ENCODE results near the gene CLDN17.

Gene CLDN17

GRCh38 chr21:30200000-30200399, 33.4 kb upstream of the CLDN17 start:
- TF ChIP-seq CTCF (IDR thresholded peaks at IDR 0.05; ENCODE audit: low read depth, low read length, missing control alignments), result no peak
- DNase-seq (ENCODE audit: extremely low read depth, low read depth), result no peak
- H3K4me3 ChIP-seq (replicated peaks; ENCODE audit: low read depth, low read length), result no peak overlapping the region

DNA sequence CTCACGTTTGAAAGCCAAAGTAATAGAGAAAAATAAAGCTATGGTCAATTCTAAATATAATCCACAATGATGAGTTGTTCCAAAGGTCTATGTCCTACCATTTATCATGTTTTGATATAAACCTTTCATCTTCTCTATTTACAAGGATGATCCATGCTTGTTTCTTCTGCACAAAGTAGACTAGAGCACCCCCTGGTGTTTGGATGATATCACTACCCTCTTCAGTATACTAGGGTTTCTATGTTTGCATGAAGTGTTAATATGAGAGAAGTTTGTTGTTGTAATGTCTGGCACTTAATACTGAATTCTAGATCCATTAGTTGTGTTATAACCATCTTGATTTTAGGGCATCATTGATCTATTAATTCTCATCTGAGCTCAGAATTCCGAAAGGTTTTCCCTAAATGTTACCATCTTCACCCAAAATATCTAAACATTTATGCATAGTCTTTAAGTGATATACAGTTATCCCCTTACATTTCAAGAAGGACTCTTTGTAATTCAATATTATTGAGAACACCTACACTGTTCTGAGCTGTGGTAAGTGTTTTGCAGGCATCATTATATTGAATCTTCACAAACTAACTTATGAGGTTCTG, 28.2 kb upstream of the CLDN17 start:
- DNase-seq (ENCODE audit: extremely low read depth, low read depth), result no peak
- peak; percentile 59 for TF ChIP-seq CTCF (IDR thresholded peaks at IDR 0.05; ENCODE audit: low read depth, low read length, missing control alignments)
- H3K4me3 ChIP-seq (replicated peaks; ENCODE audit: low read depth, low read length), result no peak overlapping the region

DNA sequence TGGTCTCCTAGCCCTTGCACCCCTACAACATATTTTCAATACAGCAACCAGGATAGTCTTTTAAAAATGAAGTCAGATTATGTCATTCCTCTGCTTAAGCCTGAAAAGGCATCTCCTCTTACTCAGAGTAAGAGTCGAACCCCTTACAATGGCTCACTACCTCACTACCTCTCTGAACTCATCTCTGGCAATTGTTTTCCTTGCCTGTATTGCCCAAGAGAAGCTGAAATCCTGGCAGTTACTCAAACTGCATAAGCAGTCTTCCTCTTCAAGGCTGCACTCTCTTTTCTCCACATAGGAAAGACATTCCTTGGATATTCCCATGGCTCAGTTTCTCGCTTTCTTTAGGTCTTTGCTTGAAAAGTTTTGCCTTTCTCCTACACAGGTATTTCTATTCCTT, 26.6 kb upstream of the CLDN17 start:
- DNase-seq (ENCODE audit: extremely low read depth, low read depth), result no peak
- no peak for TF ChIP-seq CTCF (IDR thresholded peaks at IDR 0.05; ENCODE audit: low read depth, low read length, missing control alignments)
- no peak overlapping the region for H3K4me3 ChIP-seq (replicated peaks; ENCODE audit: low read depth, low read length)

DNA sequence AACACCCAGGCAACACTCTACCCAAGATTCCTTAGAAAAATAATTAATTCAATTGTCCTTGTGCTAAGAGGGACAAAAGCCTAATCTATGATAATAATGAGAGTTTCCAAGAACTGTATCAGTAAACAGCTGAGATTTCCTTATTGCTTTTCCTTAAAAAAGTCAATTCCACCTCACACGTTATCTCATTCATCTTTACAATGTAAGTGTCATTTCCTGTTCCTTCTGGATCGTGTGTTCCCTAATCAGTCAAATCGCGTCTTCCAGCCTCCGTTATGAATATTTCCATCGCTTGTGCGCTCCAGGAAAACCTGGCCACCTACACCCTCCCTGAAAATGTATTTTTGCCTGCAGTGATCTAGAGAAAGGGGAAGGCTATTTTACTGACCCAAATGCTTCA, 23.9 kb upstream of the CLDN17 start:
- no peak for TF ChIP-seq CTCF (IDR thresholded peaks at IDR 0.05; ENCODE audit: low read depth, low read length, missing control alignments)
- no peak overlapping the region for H3K4me3 ChIP-seq (replicated peaks; ENCODE audit: low read depth, low read length)
- no peak for DNase-seq (ENCODE audit: extremely low read depth, low read depth)

DNA sequence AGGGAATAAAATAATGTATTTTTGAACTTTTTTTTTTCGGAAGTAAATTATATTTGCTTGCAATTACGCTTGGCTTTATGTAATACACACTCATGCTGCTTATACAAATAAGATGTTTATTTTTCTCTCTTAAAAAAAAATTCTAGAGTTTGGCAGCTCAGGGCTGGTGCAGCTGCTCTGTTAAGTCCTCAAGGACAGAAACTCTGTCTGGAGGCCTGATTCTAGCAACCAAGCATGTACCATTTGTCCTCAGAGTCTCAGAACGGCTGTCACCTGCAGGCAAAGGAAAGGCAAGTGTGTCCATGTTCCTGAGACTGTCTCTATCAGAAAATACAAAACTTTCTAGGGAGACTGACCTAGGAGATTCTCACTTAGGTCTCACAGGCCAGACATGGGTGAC, 23.2 kb upstream of the CLDN17 start:
- DNase-seq (ENCODE audit: extremely low read depth, low read depth), result no peak
- H3K4me3 ChIP-seq (replicated peaks; ENCODE audit: low read depth, low read length), result no peak overlapping the region
- no peak for TF ChIP-seq CTCF (IDR thresholded peaks at IDR 0.05; ENCODE audit: low read depth, low read length, missing control alignments)

GRCh38 chr21:30186242-30186641, 19.6 kb upstream of the CLDN17 start:
- no peak overlapping the region for H3K4me3 ChIP-seq (replicated peaks; ENCODE audit: low read depth, low read length)
- DNase-seq (ENCODE audit: extremely low read depth, low read depth), result no peak
- TF ChIP-seq CTCF (IDR thresholded peaks at IDR 0.05; ENCODE audit: low read depth, low read length, missing control alignments), result no peak

DNA sequence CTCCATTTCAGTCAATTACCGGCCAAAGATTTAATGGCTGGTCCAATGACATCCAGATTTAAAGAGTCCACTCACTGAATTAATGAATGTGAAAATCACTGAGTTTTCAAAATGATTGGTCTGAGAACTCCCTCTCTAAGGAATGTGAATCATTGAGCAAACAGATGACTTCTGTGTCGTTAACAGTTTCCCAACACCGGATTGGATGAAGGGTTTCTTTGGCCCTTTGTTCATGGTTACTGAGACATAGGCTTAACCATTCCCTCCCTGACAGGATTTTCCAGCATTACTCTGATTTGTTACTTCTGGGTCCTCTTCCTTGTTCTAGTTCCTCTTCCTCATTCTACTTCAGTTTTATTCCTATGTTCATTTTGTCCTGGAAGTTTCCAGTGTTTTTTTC, 1.5 kb upstream of the CLDN17 start:
- no peak for TF ChIP-seq CTCF (IDR thresholded peaks at IDR 0.05; ENCODE audit: low read depth, low read length, missing control alignments)
- no peak for DNase-seq (ENCODE audit: extremely low read depth, low read depth)
- no peak overlapping the region for H3K4me3 ChIP-seq (replicated peaks; ENCODE audit: low read depth, low read length)
